Keratinocyte (primary cell): ENCODE results near the gene NAALADL2.

ENCODE experiments used
- EZH2 ChIP-seq: IDR thresholded peaks from one replicate; pipeline ENCODE4 v1.6.1; 2012; ENCODE audit warnings: inconsistent platforms, mild to moderate bottlenecking, low read length, moderate library complexity
- TF ChIP-seq, protein P1 (sequence below), 3 experiments: IDR thresholded peaks in 1 of 3; conservative IDR thresholded peaks in 1 of 3; optimal IDR thresholded peaks in 1 of 3; 2 replicates in 2 of 3; 3 replicates in 1 of 3; pipeline versions ENCODE3 to v1.5.1; 2011; ENCODE audit warnings: low read length in 3 of 3, mild to moderate bottlenecking in 3 of 3, moderate library complexity in 2 of 3, control low read depth in 1 of 3, inconsistent platforms in 1 of 3; ENCODE audit not compliant: insufficient read depth in 2 of 3; ENCODE audit errors: extremely low read depth in 1 of 3

DNA sequence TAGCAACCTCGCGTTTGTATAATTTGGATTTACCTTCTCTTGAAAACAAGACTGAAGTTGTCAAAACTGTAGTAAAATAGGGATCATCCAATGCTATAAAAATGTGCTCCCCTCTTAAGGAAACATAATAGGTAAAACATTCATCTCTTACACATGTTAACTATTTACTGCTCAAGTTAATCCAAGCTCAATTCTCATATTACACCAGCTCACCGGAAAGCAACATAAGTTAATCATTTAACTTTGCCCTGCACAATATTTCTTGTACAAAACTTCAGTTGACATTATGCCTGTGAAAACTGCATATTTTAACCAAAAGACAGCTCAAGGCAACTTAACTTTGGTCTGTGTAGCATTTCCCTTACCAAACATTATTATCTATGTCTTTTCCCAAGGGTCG, 634.2 kb downstream of the NAALADL2 start:
- TF ChIP-seq, protein P1, sequence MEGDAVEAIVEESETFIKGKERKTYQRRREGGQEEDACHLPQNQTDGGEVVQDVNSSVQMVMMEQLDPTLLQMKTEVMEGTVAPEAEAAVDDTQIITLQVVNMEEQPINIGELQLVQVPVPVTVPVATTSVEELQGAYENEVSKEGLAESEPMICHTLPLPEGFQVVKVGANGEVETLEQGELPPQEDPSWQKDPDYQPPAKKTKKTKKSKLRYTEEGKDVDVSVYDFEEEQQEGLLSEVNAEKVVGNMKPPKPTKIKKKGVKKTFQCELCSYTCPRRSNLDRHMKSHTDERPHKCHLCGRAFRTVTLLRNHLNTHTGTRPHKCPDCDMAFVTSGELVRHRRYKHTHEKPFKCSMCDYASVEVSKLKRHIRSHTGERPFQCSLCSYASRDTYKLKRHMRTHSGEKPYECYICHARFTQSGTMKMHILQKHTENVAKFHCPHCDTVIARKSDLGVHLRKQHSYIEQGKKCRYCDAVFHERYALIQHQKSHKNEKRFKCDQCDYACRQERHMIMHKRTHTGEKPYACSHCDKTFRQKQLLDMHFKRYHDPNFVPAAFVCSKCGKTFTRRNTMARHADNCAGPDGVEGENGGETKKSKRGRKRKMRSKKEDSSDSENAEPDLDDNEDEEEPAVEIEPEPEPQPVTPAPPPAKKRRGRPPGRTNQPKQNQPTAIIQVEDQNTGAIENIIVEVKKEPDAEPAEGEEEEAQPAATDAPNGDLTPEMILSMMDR (optimal IDR thresholded peaks at IDR 0.05 in 1 of 3, IDR thresholded peaks at IDR 0.05 in 1 of 3, conservative IDR thresholded peaks at IDR 0.05 in 1 of 3; ENCODE audit: extremely low read depth in 1 of 3, insufficient read depth in 2 of 3, low read length in 3 of 3): no peak
- TF ChIP-seq EZH2: no peak
